Activated gamma-delta T cell treated with anti-CD3 and anti-CD28 coated beads, Interleukin-2, amount 50 U/mL, for 16 hours (primary cell): Measurements from ENCODE around the gene PRCD.
A peak's percentile ranks its signal among the peaks of the same experiment; 100 is the strongest.
"Not testable (repeated sequence)": the region's sequence is repeated elsewhere in the genome, so short reads cannot be mapped to it uniquely, and the experiment has no call there.

Source experiments
- DNase-seq: peaks from one replicate; pipeline ENCODE4 v3.0.0-alpha.2; 2020; ENCODE audit warnings: low read depth

The PRCD gene

GRCh38 chr17:76527430-76528111 lies 12.3 kb upstream of the PRCD start:
- DNase-seq: peak; percentile 19

DNA sequence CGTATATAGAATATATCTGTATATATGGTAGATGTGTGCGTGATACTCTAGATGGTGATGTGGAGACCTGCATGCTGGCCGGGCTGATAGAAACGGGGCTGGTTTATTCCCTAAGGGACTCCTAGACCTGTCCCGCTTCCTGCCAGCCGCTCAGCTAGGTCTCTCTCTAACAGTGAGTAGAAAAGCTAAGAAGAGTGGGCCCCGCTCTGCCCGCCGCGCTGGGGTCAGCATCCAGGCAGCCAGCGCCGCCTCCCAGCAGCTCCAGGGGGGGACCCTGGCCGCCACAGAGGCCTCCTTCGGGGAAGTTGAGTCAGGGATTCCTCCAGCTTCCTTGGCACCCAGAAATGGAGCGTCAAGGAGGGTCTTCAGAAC lies 11.7 kb upstream of the PRCD start:
- no peak for DNase-seq

DNA sequence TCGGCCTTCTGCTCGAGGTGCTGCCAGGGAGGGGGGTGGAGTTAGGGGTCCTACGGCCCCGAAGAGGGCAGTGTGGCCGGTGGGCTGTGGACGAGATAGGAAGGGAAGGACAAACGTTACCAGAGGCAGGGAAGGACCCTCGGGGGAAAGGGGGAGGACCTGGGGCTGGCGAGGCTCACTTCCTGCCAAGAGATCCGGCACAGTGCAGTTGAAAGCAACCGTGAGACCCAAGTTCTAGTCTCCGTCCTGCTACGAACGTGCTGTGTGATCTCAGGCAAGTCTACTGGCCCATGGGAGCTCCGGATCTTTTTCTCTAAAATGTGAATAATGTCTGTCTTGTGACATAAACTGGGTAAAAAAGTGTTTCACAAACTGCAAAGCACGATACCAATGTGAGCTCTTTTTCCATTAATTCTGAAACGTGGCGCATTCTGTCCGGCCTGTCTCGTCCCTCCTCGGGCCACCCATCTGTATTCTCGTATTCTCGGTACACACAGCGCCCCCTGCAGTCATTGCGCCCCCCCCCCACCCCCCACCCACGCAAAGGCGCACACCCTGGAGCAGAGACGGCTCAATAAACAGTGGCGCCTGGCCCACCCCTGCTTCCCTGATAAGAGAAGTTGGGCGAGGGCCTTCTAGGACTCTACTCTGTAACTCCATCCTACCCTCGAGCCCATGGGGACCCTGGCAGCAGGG lies 11.2 kb upstream of the PRCD start:
- no peak for DNase-seq

DNA sequence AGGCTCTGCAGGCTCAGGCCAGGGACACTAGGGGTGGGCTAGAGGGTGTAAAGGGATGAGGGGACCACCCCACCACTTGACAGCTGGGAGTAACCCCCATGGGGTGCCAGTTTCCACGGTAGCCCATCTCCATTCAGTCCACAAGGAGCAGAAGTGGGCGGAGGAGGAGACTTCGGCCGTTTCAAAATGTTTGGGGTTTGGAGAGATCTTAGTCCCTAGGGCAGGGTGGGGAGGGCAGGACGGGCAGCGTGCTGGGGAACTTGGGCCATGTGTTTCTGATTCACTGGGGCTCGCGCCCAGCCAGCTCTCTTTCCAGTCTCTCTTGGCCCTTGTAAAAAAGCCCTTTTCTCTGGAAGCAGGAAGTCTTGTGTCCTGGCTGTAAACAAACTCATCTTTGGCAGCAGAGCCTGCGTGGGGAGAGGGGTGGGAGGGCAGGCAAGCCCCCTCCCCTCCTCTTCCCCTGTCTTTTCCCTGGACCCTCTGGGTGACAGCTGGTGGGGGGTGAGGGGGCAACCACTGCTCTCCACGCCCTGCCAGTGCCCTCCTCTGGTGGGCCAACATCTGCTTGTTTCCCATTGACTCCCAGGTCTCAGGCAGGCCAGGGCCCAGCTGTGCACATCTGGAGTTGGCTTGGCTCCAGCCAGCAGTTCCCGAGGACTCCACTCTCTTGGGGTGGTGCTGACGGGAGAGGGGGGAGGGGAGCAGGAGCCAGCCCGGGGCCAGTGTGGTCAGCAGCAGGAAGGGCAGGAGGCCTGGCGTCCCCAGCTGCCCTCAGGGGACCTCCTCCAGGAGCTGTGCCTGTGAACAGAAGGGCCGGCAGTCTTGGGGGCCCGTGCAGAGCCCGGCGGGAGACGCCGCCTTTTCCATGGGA lies 10.4 kb upstream of the PRCD start:
- DNase-seq: no peak

GRCh38 chr17:76530095-76530723 lies 9.6 kb upstream of the PRCD start:
- no peak for DNase-seq

DNA sequence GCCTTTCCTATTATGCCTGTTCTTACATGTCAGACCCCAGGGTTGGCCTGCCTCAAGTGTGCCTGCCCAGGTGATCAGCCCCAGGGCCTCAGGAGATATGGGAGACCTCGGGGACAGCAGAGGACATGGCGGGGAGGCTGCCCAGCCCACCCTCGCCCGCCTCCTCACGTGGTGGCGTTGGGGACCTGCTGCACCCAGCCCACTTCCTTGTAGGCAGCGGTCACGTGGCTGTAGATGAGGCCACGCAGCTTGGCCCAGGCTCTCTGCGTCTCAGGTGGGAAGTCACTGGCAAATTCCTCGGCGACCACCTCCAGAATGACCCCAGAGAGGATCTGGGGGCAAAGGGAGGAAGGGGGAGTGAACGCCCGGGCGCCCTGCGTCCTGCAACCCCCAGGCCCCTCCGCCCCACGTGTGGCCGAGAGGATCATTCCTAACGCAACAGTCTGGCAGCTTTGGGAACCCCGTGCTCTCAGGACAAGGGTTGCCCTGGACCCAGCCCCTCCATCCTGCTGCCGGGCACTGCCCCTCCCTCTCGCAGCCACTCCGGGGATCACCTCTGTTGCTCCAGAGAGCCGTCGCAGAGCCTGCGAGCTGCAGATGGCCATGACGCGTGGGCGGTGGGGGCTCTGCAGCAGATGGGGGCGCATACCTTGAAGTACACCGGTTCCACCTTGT lies 8.9 kb upstream of the PRCD start:
- DNase-seq: no peak

DNA sequence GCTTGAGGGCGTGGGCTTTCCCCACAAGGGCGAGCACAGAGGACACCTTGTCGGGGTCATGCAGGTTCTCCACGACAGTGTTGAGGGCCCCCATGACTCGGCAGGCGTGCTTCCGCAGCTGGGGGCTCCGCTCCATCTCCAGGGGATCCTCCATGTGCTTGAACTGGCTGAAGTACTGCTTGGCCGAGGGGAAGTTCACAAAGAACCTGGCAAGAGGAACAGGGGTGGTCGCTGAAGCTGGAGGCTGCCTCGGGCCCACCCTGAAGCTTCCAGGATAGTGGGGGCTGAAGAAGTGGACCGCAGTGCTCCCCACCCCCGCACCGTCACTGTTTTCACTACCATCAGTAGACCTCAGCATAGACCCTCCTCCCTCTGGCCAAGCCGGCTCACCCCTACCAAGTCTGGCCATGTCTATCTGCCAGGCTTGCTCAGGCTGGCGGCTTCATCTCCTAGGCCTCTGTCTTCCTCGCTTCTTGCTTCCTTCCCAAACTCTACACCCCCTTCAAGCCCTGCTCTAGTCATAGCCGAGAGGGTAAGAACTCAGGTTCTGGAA lies 8.3 kb upstream of the PRCD start:
- DNase-seq: no peak

- no peak for DNase-seq
Observed at GRCh38 chr17:76532072-76532651, 7.7 kb upstream of the PRCD start.

DNA sequence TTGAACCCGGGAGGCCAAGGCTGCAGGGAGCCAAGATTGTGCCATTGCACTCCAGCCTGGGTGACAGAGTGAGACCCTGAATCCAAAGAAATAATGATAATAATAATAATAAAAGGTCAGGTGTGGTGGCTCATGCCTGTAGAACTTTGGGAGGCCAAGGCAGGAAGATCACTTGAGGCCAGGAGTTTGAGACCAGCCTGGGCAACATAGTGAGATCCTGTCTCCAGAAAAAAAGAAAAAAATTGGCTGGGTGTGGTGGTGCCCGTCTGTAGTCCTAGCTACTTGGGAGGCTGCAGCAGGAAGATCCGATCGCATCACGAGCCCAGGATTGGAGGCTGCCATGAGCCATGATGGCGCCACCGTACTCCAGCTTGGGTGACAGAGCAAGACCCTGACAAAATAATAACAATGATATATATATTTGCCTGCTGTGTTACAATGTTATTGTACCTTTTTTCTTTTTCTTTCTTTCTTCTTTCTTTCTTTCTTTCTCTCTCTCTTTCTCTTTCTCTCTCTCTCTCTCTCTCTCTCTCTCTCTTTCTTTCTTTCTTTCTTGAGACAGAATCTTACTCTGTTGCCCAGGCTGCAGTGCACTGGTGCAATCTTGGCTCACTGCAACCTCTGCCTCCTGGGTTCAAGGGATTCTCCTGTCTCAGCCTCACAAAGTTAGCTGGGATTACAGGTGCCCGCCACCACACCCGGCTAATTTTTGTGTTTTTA lies 6.0 kb upstream of the PRCD start:
- DNase-seq: not testable (repeated sequence)

DNA sequence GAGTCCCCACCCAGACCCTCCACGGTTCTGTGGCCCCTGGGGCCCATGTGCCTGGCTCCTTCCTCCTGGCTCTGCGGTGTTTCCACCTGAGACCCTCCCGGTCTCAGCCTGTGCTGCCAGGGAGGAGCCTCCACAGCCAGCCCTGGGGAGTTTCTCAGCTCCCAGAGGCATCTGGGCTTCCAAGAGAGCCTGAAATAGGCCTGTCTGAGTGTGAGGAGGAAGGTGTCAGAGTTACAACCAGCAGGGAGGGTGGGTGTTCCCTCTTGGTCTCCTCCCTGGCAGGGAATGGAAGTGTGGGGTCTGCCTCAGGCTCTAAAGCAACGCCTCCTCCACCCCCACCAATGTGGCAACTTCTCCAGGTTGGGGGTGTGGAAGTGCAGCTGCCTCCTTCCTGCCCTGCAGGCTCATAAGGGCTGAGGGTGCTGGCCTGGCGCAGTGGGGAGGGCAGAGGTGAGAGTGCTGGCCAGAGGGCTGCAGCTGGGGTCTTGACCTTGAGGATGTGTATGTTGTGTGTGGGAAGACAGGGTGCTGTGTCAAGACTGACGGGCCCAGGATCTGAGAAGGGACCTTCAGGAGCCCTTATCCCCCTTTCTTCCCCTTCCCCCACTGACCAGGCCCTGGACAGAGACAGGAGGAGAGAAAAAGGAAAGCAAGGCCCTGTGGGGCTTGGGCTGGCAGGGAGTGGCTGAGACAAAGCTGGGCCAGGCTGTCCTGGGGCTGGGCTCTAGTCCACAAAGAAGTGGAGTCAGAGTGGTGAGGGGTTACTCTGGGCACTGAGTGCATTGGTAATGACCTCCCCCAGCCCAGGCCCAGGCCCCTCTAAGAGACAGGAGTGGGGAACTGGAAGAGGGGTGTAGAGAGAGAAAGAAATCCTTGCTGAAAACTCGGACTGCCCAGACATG lies 4.8 kb upstream of the PRCD start:
- DNase-seq: no peak

DNA sequence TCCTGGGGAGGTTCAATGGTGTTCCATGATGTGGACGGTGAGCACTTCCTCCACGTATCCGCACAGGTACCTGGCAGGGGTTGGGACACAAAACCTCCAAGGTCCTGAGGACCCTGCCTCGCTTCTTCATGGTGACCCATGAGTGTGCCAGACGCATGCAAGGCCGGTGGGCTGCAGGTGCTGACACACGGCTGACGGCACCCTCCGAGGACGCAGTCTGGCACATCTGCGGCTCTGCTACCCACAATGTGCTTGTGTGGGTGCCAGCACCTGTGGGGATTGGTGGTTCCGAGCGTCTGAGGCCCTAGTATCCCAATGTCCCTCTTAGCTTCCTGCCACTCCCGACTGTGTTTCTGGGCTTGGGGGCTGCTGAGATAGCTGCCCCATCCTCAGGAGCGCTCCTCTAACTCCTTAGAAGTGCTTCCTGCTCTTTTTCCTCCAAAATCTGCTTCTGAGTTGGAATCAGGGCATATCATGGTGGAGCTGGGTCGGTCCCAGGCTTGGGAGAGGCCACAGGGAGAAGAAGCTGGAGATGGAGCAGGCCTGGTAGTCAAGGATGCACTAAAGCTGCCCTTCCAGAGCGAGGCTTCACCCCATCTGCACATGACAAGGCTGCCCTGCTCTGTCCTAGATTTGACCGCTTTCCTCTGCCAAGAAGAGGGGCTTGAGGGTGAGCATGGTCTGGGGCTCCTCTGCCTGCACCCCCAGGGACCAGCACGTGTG lies 3.9 kb upstream of the PRCD start:
- DNase-seq: no peak

- DNase-seq: no peak
Observed at GRCh38 chr17:76536511-76537287, 3.1 kb upstream of the PRCD start.

DNA sequence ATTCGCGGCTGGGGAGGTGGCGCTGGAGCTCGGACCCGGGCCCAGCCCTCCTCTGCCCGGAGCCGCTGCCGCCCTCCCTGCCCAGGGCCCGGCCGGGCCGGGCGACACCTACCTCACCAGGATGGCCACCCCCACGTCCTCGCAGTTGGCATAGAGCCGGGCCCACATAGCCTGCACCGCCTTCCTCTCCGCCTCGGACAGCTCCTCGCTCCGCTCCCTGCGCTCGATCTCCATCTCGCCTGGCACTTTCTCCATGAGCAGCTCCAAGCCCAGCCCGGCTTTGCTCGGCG lies 2.6 kb upstream of the PRCD start:
- DNase-seq: no peak

GRCh38 chr17:76537578-76538280 lies 2.1 kb upstream of the PRCD start, which contains the start of gene CYGB:
CYGB (minus strand) TSS chr17:76537709; CDS start chr17:76537542, 167 bp downstream.
- no peak for DNase-seq

- DNase-seq: no peak
Observed at GRCh38 chr17:76538281-76538931, 1.4 kb upstream of the PRCD start.

GRCh38 chr17:76538941-76539570 lies 788 bp upstream of the PRCD start:
- no peak for DNase-seq
